Gastroesophageal sphincter (tissue), 4 donors: ENCODE data around the gene MPPED1. TPM values are rescaled to one million over a fixed set of nuclear protein-coding genes. Genes with fewer than 3 reads are reported as not detected.

Experiments
- ATAC-seq: fragments of 150-250 bp; one replicate; pipeline ENCODE4 v1.9.1; 2016; ENCODE audit warnings: mild to moderate bottlenecking, moderate library complexity
- H3K27ac ChIP-seq, 4 donors: fragments of 200-600 bp; sonication (generic) in 3 of 4; 1 replicate in 3 of 4; 2 replicates in 1 of 4; pipeline ENCODE4 v1.5.1; 2016 to 2019
- H3K27me3 ChIP-seq: fragments of 200-600 bp; sonication (generic); one replicate; pipeline ENCODE4 v1.5.1; 2019
- H3K36me3 ChIP-seq, 2 donors: fragments of 200-600 bp; sonication (generic); one replicate each; pipeline ENCODE4 v1.5.1; 2019; ENCODE audit warnings: control low read depth in 1 of 2
- H3K4me1 ChIP-seq, 3 donors: fragments of 200-600 bp; sonication (generic); 1 replicate in 2 of 3; 2 replicates in 1 of 3; pipeline ENCODE4 v1.5.1; 2016 to 2019; ENCODE audit warnings: control low read depth in 2 of 3
- H3K4me3 ChIP-seq, 2 donors: fragments of 200-600 bp; sonication (generic); one replicate each; pipeline ENCODE4 v1.5.1; 2019; ENCODE audit warnings: mild to moderate bottlenecking in 1 of 2, moderate library complexity in 1 of 2
- H3K9me3 ChIP-seq, 3 donors: fragments of 200-600 bp; sonication (generic); one replicate each; pipeline ENCODE4 v1.5.1; 2017 to 2019; ENCODE audit warnings: control low read depth in 2 of 3
- CTCF ChIP-seq, 4 experiments: fragments of 200-600 bp in 2 of 4; fragments of 450-650 bp in 2 of 4; sonication (generic) in 1 of 4; IDR thresholded peaks; one replicate each; pipeline ENCODE4 v1.5.1; 2017 to 2019; ENCODE audit warnings: antibody characterized with exemption in 4 of 4, mild to moderate bottlenecking in 2 of 4, moderate library complexity in 2 of 4
- EP300 ChIP-seq: sonication (generic); formaldehyde crosslinking; IDR thresholded peaks from one replicate; pipeline ENCODE4 v1.6.1; 2017; ENCODE audit warnings: antibody characterized with exemption, mild to moderate bottlenecking
- POLR2A ChIP-seq, 2 donors: fragments of 450-650 bp; IDR thresholded peaks; one replicate each; pipeline ENCODE4 v1.6.1; 2017; ENCODE audit warnings: antibody characterized with exemption in 2 of 2, mild to moderate bottlenecking in 2 of 2, moderate library complexity in 1 of 2
- POLR2AphosphoS5 ChIP-seq: sonication (generic); formaldehyde crosslinking; IDR thresholded peaks from one replicate; pipeline ENCODE4 v1.6.1; 2017; ENCODE audit warnings: antibody characterized with exemption
- WGBS, 2 donors: methylation state at CpG; one replicate each; pipeline ENCODE4 v1.1.5; 2018; ENCODE audit warnings: low coverage in 1 of 2; 5-methylcytosine and 5-hydroxymethylcytosine counted together
- total RNA-seq, 4 donors: library from RNA; depleted of rRNA; stranded (reverse); fragments of >200 nt; gene quantifications; one replicate each; pipeline ENCODE4 v1.1.0, GENCODE V29; 2016

Gene MPPED1
- total RNA-seq, 4 donors from 2014 or later, result 0.13 TPM; not detected in 3

GRCh38 chr22:43396321-43396933 is 15.4 kb upstream of the MPPED1 start:
- Histone ChIP-seq H3K4me1 (no peaks in the 10 kb centered on the region), H3K4me3 (no peak overlapping the region), H3K27me3 (peaks cover 43% of the 10 kb centered on the region), H3K27ac (no peak overlapping the region), H3K9me3 (no peaks in the 10 kb centered on the region), H3K36me3 (no peaks in the 10 kb centered on the region)
- TF ChIP-seq POLR2AphosphoS5 (no peak), CTCF (IDR thresholded peaks at IDR 0.05) (no peak), EP300 (no peak), POLR2A (IDR thresholded peaks at IDR 0.05) (no peak)
- no peak for ATAC-seq
- WGBS, 2 donors, result 73 to 90% methylated on average over 2 to 11 of the region's 17 CpGs

GRCh38 chr22:43396934-43397457 is 14.8 kb upstream of the MPPED1 start:
- Histone ChIP-seq H3K36me3 (no peaks in the 10 kb centered on the region), H3K4me3 (no peak overlapping the region), H3K27me3 (peaks cover 49% of the 10 kb centered on the region), H3K9me3 (peaks cover 0 to 3% (median 0%) of the 10 kb centered on the region in 3 donors), H3K27ac (no peak overlapping the region), H3K4me1 (no peaks in the 10 kb centered on the region)
- no peak for TF ChIP-seq POLR2A (IDR thresholded peaks at IDR 0.05)
- no peak for TF ChIP-seq POLR2AphosphoS5
- TF ChIP-seq EP300, result no peak
- no peak for TF ChIP-seq CTCF (IDR thresholded peaks at IDR 0.05)
- WGBS, 2 donors, result 31 to 90% methylated on average over 2 to 6 of the region's 23 CpGs
- no peak for ATAC-seq

- Histone ChIP-seq H3K27me3 (peaks cover 56% of the 10 kb centered on the region), H3K36me3 (no peaks in the 10 kb centered on the region), H3K27ac (no peak overlapping the region), H3K9me3 (peaks cover 0 to 9% (median 0%) of the 10 kb centered on the region in 3 donors), H3K4me3 (no peak overlapping the region), H3K4me1 (no peaks in the 10 kb centered on the region)
- WGBS, 2 donors, result 83% methylated on average over 5 of the region's 7 CpGs; no CpG with 5 or more reads in 1 of the 2 donors
- ATAC-seq, result no peak
- no peak for TF ChIP-seq EP300
- no peak for TF ChIP-seq POLR2AphosphoS5
- TF ChIP-seq POLR2A (IDR thresholded peaks at IDR 0.05), result no peak
- TF ChIP-seq CTCF (IDR thresholded peaks at IDR 0.05), result no peak
These were observed 14.0 kb upstream of the MPPED1 start for GRCh38 chr22:43397766-43398165.

- 68% methylated on average over 5 of the region's 5 CpGs; no CpG with 5 or more reads in 1 of the 2 donors for WGBS, 2 donors
- H3K27me3 ChIP-seq, result peaks cover 58% of the 10 kb centered on the region
- H3K4me1 ChIP-seq, result no peaks in the 10 kb centered on the region
- H3K27ac ChIP-seq, result no peak overlapping the region
- no peak for TF ChIP-seq EP300
- H3K9me3 ChIP-seq, result peaks cover 0 to 9% (median 0%) of the 10 kb centered on the region in 3 donors
- H3K4me3 ChIP-seq, result no peak overlapping the region
- H3K36me3 ChIP-seq, result no peaks in the 10 kb centered on the region
- no peak for ATAC-seq
These were observed 13.6 kb upstream of the MPPED1 start for GRCh38 chr22:43398246-43398645.

GRCh38 chr22:43398910-43399309 is 12.9 kb upstream of the MPPED1 start:
- H3K9me3 ChIP-seq, result peaks cover 0 to 9% (median 0%) of the 10 kb centered on the region in 3 donors
- H3K4me3 ChIP-seq, result no peak overlapping the region
- H3K27ac ChIP-seq, result no peak overlapping the region
- peaks cover 58% of the 10 kb centered on the region for H3K27me3 ChIP-seq
- H3K4me1 ChIP-seq, result no peaks in the 10 kb centered on the region
- TF ChIP-seq POLR2A (IDR thresholded peaks at IDR 0.05), result no peak
- no peak for TF ChIP-seq EP300
- TF ChIP-seq POLR2AphosphoS5, result no peak
- TF ChIP-seq CTCF (IDR thresholded peaks at IDR 0.05), result no peak
- no peak for ATAC-seq
- 92% methylated on average over 7 of the region's 8 CpGs for WGBS, 2 donors
- no peaks in the 10 kb centered on the region for H3K36me3 ChIP-seq
